Measurements from ENCODE around the gene MAML2. TPM values are rescaled to one million over a fixed set of nuclear protein-coding genes. Genes with fewer than 3 reads are reported as not detected.

Gene MAML2
- total and polyA plus RNA-seq, 2 of the 8 experiments (the other 6 are each of a cell fraction or from before 2014, with no cell fraction given) = 3.8 to 6.6 TPM

GRCh38 chr11:96203567-96204365 lies 139.2 kb downstream of the MAML2 start (continued):
- TF ChIP-seq TAF7 (optimal IDR thresholded peaks at IDR 0.05; ENCODE audit: borderline replicate concordance, low read depth, low read length) (no peak), SAP30 (IDR thresholded peaks at IDR 0.05; ENCODE audit: insufficient read depth, insufficient replicate concordance, low read length) (no peak), HDAC2 (IDR thresholded peaks at IDR 0.05; ENCODE audit: borderline replicate concordance in 1 of 2, low read depth in 2 of 2, low read length in 2 of 2) (no peak), KDM5A (IDR thresholded peaks at IDR 0.05; ENCODE audit: low read length) (no peak), KDM1A (IDR thresholded peaks at IDR 0.05; ENCODE audit: borderline replicate concordance, low read length) (no peak), CBX5 (IDR thresholded peaks at IDR 0.05; ENCODE audit: low read depth, low read length) (no peak), CEBPB (IDR thresholded peaks at IDR 0.05; ENCODE audit: low read depth, low read length) (no peak), TAF1 (IDR thresholded peaks at IDR 0.05; ENCODE audit: low read depth, low read length) (no peak), CREB1 (IDR thresholded peaks at IDR 0.05) (no peak)
